Measurements from ENCODE around the gene CHMP4B.

DNA sequence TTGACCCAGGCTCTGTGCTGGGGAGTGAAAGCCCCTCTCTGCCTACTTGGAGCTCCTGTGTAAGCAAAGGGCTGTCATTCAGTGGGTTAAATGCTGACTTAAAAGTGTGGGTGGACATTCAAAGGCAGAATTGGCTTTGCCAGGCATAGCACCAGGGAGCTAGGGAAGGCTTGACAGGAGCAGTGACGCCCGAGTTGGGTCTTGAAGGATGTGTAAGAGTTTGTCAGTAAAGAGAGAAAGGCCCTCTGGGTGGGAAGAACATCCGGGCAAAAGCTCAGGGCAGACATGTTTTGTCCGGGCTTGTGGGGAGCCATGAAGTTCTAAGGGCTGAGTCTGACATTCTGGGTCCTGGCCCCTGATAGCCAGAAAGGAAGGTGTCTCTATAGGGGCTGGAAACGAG lies 27.9 kb upstream of the CHMP4B start:
- TF ChIP-seq CTCF (IDR thresholded peaks at IDR 0.05 in 4 of 5, conservative IDR thresholded peaks at IDR 0.05 in 1 of 5) = no peak
- no peak for TF ChIP-seq POLR2A (IDR thresholded peaks at IDR 0.05)
